ENCODE data around the gene SPATA17. TPM values are rescaled to one million over a fixed set of nuclear protein-coding genes. Genes with fewer than 3 reads are reported as not detected.

SPATA17 gene
- polyA plus RNA-seq, 1 donor (not counting 4 experiments of a cell fraction or from before 2014, with no cell fraction given): 1.8 TPM

- TF ChIP-seq EZH2 (IDR thresholded peaks at IDR 0.05; ENCODE audit: low read length) (no peak), CTCF (optimal IDR thresholded peaks at IDR 0.05 in 1 of 3, IDR thresholded peaks at IDR 0.05 in 1 of 3, conservative IDR thresholded peaks at IDR 0.05 in 1 of 3; ENCODE audit: extremely low read depth in 1 of 3, insufficient read depth in 2 of 3, low read length in 3 of 3) (no peak)
- no peak overlapping the region for H2AFZ ChIP-seq (ENCODE audit: control insufficient read depth, low read length)
- no peaks in the 10 kb centered on the region for H3K4me1 ChIP-seq (ENCODE audit: control insufficient read depth, extremely low read depth, insufficient read depth, low read length)
- H3K4me2 ChIP-seq (ENCODE audit: control insufficient read depth, extremely low read depth, insufficient read depth, low read depth, low read length): no peak overlapping the region
- dilution Hi-C loops (cut with MboI; ENCODE audit: extremely low pct_ligation_motif_present, low sequenced_read_pairs): no loop called here
- no peak for FAIRE-seq
- no peaks in the 10 kb centered on the region for H3K79me2 ChIP-seq (ENCODE audit: control insufficient read depth, insufficient read depth, low read length)
- DNase-seq (ENCODE audit: low read depth, low spot score): no peak
- H3K9me1 ChIP-seq (ENCODE audit: control insufficient read depth, extremely low read depth, insufficient read depth, low read length): no peaks in the 10 kb centered on the region
- H3K9ac ChIP-seq (ENCODE audit: control insufficient read depth, extremely low read depth, insufficient read depth, low read length): no peak overlapping the region
- no peaks in the 10 kb centered on the region for H4K20me1 ChIP-seq (ENCODE audit: control insufficient read depth, extremely low read depth, insufficient read depth, low read length)
- H3K27ac ChIP-seq (ENCODE audit: control insufficient read depth, insufficient read depth, low read length): no peak overlapping the region
- H3K9me3 ChIP-seq (ENCODE audit: control insufficient read depth, low read depth, low read length): no peaks in the 10 kb centered on the region
- H3K27me3 ChIP-seq (ENCODE audit: control insufficient read depth, extremely low read depth, insufficient read depth, low read length): no peaks in the 10 kb centered on the region
- H3K36me3 ChIP-seq (ENCODE audit: control insufficient read depth in 2 of 2, extremely low read depth in 1 of 2, insufficient read depth in 2 of 2, low read length in 2 of 2): no peaks in the 10 kb centered on the region
- H3K4me3 ChIP-seq (ENCODE audit: control insufficient read depth in 2 of 3, extremely low read depth in 1 of 3, insufficient read depth in 2 of 3, low read depth in 1 of 3, low read length in 3 of 3): no peak overlapping the region
Observed at GRCh38 chr1:217917281-217917887, 286.2 kb downstream of the SPATA17 start.

GRCh38 chr1:217919683-217920388 lies 288.7 kb downstream of the SPATA17 start:
- H3K4me1 ChIP-seq (ENCODE audit: control insufficient read depth, extremely low read depth, insufficient read depth, low read length): no peaks in the 10 kb centered on the region
- H3K4me3 ChIP-seq (ENCODE audit: control insufficient read depth in 2 of 3, extremely low read depth in 1 of 3, insufficient read depth in 2 of 3, low read depth in 1 of 3, low read length in 3 of 3): no peak overlapping the region
- H3K9me3 ChIP-seq (ENCODE audit: control insufficient read depth, low read depth, low read length): no peaks in the 10 kb centered on the region
- no peak overlapping the region for H3K9ac ChIP-seq (ENCODE audit: control insufficient read depth, extremely low read depth, insufficient read depth, low read length)
- FAIRE-seq: no peak
- no peak overlapping the region for H3K27ac ChIP-seq (ENCODE audit: control insufficient read depth, insufficient read depth, low read length)
- H3K4me2 ChIP-seq (ENCODE audit: control insufficient read depth, extremely low read depth, insufficient read depth, low read depth, low read length): no peak overlapping the region
- no peak overlapping the region for H2AFZ ChIP-seq (ENCODE audit: control insufficient read depth, low read length)
- no peaks in the 10 kb centered on the region for H3K79me2 ChIP-seq (ENCODE audit: control insufficient read depth, insufficient read depth, low read length)
- no peaks in the 10 kb centered on the region for H3K36me3 ChIP-seq (ENCODE audit: control insufficient read depth in 2 of 2, extremely low read depth in 1 of 2, insufficient read depth in 2 of 2, low read length in 2 of 2)
- TF ChIP-seq EZH2 (IDR thresholded peaks at IDR 0.05; ENCODE audit: low read length) (no peak), CTCF (optimal IDR thresholded peaks at IDR 0.05 in 1 of 3, IDR thresholded peaks at IDR 0.05 in 1 of 3, conservative IDR thresholded peaks at IDR 0.05 in 1 of 3; ENCODE audit: extremely low read depth in 1 of 3, insufficient read depth in 2 of 3, low read length in 3 of 3) (no peak)
- peaks cover 1% of the 10 kb centered on the region for H3K27me3 ChIP-seq (ENCODE audit: control insufficient read depth, extremely low read depth, insufficient read depth, low read length)
- no peaks in the 10 kb centered on the region for H3K9me1 ChIP-seq (ENCODE audit: control insufficient read depth, extremely low read depth, insufficient read depth, low read length)
- no peaks in the 10 kb centered on the region for H4K20me1 ChIP-seq (ENCODE audit: control insufficient read depth, extremely low read depth, insufficient read depth, low read length)
- no peak for DNase-seq (ENCODE audit: low read depth, low spot score)
- dilution Hi-C loops (cut with MboI; ENCODE audit: extremely low pct_ligation_motif_present, low sequenced_read_pairs): no loop called here

Small RNA genes lying within 50 kb of the gene (small RNA-seq; reads per million reads assigned to genes)
- 0 reads per million in 3 experiments for gene UBBP2 (ENCODE audit: insufficient read length in 3 of 3, low read depth in 3 of 3, low replicate concordance in 1 of 3)

Other genes with a start within 250 kb of the SPATA17 start
- 7.7 to 15.7 TPM (median 9.1 TPM) in 3 replicates for gene GPATCH2, start 254 bp upstream of the SPATA17 start, polyA plus RNA-seq